HG02610 (cell line): ENCODE measurements around the gene CST7.

ENCODE experiments used
- ATAC-seq: cut with Tn5 transposase; IDR thresholded peaks from one replicate; pipeline ENCODE4 v1.9.1; 2021; ENCODE audit warnings: mild to moderate bottlenecking, moderate library complexity; ENCODE audit not compliant: unreplicated experiment

CST7 gene

GRCh38 chr20:24983896-24984295 is 34.8 kb downstream of the CST7 start:
- no peak for ATAC-seq

GRCh38 chr20:24984961-24985640 is 36.0 kb downstream of the CST7 start:
- ATAC-seq, result no peak

- ATAC-seq, result no peak
Measured at GRCh38 chr20:24985802-24986201, 36.7 kb downstream of the CST7 start.

GRCh38 chr20:24986436-24987015 is 37.5 kb downstream of the CST7 start:
- no peak for ATAC-seq

DNA sequence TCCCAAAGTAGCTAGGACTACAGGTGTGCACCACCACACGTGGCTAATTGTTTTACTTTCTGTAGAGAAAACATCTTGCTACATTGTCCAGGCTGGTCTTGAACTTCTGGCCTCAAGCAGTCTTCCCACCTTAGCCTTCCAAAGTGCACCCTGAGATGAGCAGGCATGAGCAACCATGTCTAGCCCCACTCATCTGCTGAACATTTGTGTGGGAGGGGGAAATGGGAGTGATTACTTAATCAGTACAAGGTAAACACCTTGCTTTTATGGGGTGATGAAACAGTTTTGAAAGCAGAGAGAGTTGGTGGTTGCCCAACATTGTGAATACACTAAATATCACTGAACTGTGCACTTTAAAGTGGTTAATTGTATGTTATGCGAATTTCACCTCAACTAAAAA is 38.2 kb downstream of the CST7 start:
- no peak for ATAC-seq

- no peak for ATAC-seq
Measured at GRCh38 chr20:24987873-24988835, 39.1 kb downstream of the CST7 start.

DNA sequence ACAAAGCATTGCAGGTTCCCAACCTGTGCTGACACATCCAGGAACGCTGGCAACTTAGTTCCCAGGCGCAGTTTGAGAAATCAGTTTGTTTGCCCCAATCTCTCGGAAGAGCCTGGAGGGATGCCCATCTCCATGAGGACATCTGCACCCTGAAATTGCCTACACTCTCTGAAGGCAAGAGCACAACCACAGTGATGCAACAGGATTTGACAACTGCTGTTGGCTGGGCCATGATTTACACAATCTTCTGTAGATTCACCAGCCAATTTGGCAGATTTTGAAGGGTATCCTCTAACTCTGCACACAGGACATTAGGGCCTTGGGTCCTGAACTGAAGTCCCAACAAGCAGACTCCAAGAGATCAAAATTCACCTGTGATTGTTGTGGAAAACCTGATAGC is 40.1 kb downstream of the CST7 start:
- no peak for ATAC-seq

GRCh38 chr20:24990810-24991252 is 41.8 kb downstream of the CST7 start:
- ATAC-seq, result no peak

DNA sequence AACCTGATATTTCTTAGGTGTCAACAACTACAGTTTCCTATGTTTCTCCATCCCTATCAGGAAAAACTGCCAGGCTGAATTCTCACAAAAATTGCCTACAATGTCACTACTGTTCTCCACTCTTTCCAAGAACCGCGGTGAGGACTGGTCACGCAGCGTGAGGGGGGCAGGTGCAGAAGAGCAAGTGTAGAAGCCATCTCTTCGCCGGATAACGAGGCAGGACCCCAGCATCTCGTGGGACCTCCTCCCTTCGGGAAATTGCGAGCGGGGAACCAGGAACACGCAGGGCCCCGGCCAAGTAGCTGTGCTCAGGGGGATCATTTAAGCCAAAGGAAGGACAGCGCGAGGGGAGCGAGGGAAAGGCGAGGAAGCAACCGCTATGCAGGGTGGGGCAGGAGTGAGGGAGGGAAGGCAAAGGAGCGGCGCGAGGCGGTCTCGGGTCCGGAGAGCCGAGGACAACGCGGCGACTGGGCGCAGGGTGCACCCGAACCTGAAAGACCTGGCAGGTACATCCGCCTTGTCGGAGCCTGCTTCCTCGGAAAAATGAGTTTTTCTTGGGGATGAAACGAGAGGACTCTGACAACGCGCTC is 42.9 kb downstream of the CST7 start:
- peak; percentile 12 for ATAC-seq

DNA sequence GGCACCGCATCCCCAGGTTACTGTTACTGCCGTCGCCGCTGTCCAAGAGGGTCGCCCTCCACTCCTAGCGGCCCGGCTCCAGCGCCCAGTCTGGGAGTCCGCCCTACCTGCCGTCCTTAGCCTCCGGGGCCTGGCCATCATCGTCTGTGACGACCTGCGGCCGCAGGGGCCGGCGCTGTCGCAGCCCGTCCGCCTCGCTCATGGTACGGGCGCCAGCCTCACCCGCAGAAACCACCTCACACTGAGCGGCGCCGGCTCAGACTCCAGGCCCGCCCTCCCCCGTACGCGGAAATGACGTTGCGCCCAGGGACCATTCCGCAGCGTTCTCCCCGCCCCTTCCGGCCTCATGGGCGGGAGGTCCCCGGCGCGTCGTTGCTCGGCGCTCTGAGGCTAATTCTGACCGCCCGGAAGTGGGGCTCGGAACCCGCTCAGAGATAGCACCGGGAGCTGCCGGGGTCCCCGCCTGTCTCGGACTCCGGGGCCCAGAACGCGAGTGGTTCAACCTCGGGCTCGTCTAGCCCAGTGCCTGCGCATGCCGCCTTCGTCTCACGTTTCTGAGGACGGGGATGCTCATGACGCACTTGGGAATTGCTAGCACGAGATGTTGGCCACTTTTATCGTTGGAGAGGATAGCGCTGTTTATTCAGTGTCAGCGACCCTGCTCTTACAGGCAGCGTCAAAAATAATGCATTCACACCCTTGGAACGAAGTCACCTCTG is 43.6 kb downstream of the CST7 start, which contains the start of gene APMAP:
Gene APMAP, minus strand, starts transcription at position 265 of the 719 bp plus-strand sequence. Its CDS starts 63 bp downstream, at position 202.
- peak; percentile 95 for ATAC-seq

GRCh38 chr20:24993337-24994185 is 44.5 kb downstream of the CST7 start:
- ATAC-seq, result no peak

DNA sequence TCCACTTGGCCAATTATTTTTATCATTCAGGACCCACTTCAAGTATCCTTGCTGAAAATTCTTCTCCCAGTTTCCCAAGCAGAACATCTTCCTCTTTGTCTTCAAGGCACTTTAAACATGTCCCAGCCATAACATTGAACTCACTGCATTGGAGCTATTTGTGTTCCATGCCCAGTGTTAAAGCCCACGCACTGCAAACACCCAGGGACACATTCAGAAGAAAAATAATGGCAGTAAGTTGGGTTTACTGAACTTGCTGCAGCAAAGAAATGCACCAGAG is 45.1 kb downstream of the CST7 start:
- no peak for ATAC-seq

GRCh38 chr20:24994470-24995368 is 45.6 kb downstream of the CST7 start:
- no peak for ATAC-seq

GRCh38 chr20:24995741-24996448 is 46.8 kb downstream of the CST7 start:
- ATAC-seq, result no peak

DNA sequence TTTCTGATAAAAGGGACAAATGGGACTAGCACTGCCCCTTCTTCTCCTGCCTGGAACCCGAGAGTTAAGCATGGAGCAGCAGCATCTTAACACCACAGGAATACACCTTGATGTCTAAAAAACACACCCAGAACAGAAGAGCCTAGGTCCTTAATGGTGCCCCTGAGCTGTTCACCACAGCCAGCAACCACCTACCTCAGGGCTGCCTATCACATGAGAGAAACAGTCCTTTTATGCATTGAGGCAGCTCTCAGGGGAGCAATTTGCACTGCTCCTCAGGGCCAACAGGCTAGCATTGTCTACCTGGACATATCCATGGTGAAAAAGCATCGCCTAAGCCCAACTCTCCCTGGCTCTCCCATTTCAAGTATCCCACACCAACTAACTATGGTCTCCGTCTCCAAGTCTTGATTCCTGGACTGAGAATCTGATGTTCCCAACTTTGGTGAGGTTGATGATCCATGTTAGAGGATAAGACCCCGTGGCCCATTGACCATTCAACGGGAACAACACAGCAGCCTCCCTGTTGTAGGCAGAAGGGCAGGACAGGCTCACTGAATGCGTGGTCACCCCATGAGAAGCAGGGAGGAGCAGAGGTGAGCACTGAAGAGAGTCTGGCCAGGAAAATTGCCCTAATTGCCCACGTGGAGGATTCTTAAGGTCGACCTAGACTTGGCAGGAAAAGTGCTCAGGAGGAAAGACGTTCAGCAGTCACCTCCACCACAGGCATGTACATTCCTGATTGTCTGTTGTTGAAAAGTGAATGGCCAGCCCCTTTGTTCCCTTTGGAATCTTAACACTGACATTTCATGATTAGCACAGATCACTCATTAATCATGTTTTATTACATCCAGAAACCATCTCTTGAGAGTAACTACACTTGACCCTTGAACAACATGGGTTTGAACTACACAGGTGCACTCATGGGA is 47.6 kb downstream of the CST7 start:
- no peak for ATAC-seq

DNA sequence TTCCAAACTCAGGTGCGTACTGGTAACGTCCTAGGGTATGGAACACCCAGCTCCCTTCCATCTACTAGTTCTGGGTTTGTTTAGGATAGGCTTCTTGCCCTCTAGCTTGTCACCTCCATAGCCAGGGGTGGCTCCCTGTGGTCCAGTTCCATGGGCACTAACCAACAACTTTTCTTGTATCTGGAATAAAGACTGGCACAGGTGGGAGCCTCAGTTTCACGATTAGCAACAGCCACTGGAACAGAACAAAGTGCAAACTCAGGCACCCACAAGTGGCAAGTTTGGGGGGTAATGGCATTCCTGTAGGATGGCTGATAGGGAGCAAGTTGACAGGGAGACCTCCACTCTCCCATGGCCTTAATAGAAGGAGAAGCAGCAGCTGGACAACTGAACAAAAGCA is 49.1 kb downstream of the CST7 start:
- ATAC-seq, result no peak
